Fibroblast of lung (primary cell): Measurements from ENCODE around the gene NCKAP5. TPM values are rescaled to one million over a fixed set of nuclear protein-coding genes. Genes with fewer than 3 reads are reported as not detected.

Experiments
- DNase-seq, 2 donors: peaks; one replicate each; pipeline versions ENCODE4 v3.0.0 to v3.0.0-alpha.2; 2010; ENCODE audit warnings: low read depth in 2 of 2
- H2AFZ ChIP-seq: 2 replicates; pipeline ENCODE4 v1.5.1; 2012; ENCODE audit warnings: low read length, control low read depth, inconsistent platforms
- H3K27ac ChIP-seq: 2 replicates; pipeline ENCODE4 v1.5.1; 2011; ENCODE audit warnings: low read length, control low read depth; ENCODE audit not compliant: insufficient read depth
- H3K27me3 ChIP-seq: 2 replicates; pipeline ENCODE4 v1.5.1; 2011; ENCODE audit warnings: mild to moderate bottlenecking, low read length; ENCODE audit not compliant: control insufficient read depth, insufficient read depth
- H3K36me3 ChIP-seq: 2 replicates; pipeline ENCODE4 v1.5.1; 2011; ENCODE audit warnings: low read length; ENCODE audit not compliant: control insufficient read depth, insufficient read depth
- H3K4me1 ChIP-seq: 2 replicates; pipeline ENCODE4 v1.5.1; 2011; ENCODE audit warnings: low read length; ENCODE audit not compliant: control insufficient read depth, insufficient read depth; ENCODE audit errors: extremely low read depth
- H3K4me2 ChIP-seq: 2 replicates; pipeline ENCODE4 v1.5.1; 2011; ENCODE audit warnings: low read length, control low read depth; ENCODE audit not compliant: insufficient read depth; ENCODE audit errors: extremely low read depth
- H3K4me3 ChIP-seq, 4 experiments: fragments of 200-600 bp in 1 of 4; sonication (generic) in 1 of 4; replicated peaks in 1 of 4; 2 replicates each; pipeline ENCODE4 v1.5.1; 2011 to 2016; ENCODE audit warnings: low read length in 4 of 4, low read depth in 3 of 4, mild to moderate bottlenecking in 3 of 4, control low read depth in 2 of 4, inconsistent platforms in 1 of 4, mixed read lengths in 1 of 4; ENCODE audit not compliant: insufficient read depth in 1 of 4; ENCODE audit errors: control extremely low read depth in 1 of 4
- H3K79me2 ChIP-seq: 2 replicates; pipeline ENCODE4 v1.5.1; 2012; ENCODE audit warnings: mild to moderate bottlenecking, low read length, inconsistent platforms; ENCODE audit not compliant: control insufficient read depth, insufficient read depth
- H3K9ac ChIP-seq: 2 replicates; pipeline ENCODE4 v1.5.1; 2011; ENCODE audit warnings: mild to moderate bottlenecking, low read length, control low read depth; ENCODE audit not compliant: insufficient read depth
- H3K9me3 ChIP-seq: 2 replicates; pipeline ENCODE4 v1.5.1; 2012; ENCODE audit warnings: low read depth, low read length; ENCODE audit not compliant: control insufficient read depth, insufficient read depth
- H4K20me1 ChIP-seq: 2 replicates; pipeline ENCODE4 v1.5.1; 2011; ENCODE audit warnings: low read length; ENCODE audit not compliant: control insufficient read depth, insufficient read depth; ENCODE audit errors: extremely low read depth
- EZH2 ChIP-seq: IDR thresholded peaks from 2 replicates; pipeline ENCODE4 v1.5.1; 2012; ENCODE audit warnings: low read length, control low read depth, mild to moderate bottlenecking; ENCODE audit errors: missing control alignments
- polyA plus RNA-seq, 2 donors: library from polyadenylated mRNA; depleted of rRNA in 1 of 2; stranded (reverse) in 1 of 2; unstranded in 1 of 2; fragments of >200 nt; gene quantifications; 2 replicates each; pipeline ENCODE4 v1.2.1, GENCODE V29; 2011 to 2012; ENCODE audit warnings: missing spikeins in 1 of 2
- total RNA-seq: library from RNA; depleted of rRNA; stranded (reverse); fragments of >200 nt; gene quantifications from 2 replicates; pipeline ENCODE4 v1.2.1, GENCODE V29; 2014
- TF ChIP-seq, protein P1 (sequence below), 2 donors: IDR thresholded peaks in 1 of 2; conservative IDR thresholded peaks in 1 of 2; 1 replicate in 1 of 2; 2 replicates in 1 of 2; pipeline ENCODE4 v1.5.1; 2011 to 2012; ENCODE audit warnings: low read length in 2 of 2, control low read depth in 1 of 2, inconsistent platforms in 1 of 2, low read depth in 1 of 2, mild to moderate bottlenecking in 1 of 2

Gene NCKAP5
- total and polyA plus RNA-seq, 2 donors (not counting 1 experiment from before 2014, with no cell fraction given), result 2.6 to 6.2 TPM

DNA sequence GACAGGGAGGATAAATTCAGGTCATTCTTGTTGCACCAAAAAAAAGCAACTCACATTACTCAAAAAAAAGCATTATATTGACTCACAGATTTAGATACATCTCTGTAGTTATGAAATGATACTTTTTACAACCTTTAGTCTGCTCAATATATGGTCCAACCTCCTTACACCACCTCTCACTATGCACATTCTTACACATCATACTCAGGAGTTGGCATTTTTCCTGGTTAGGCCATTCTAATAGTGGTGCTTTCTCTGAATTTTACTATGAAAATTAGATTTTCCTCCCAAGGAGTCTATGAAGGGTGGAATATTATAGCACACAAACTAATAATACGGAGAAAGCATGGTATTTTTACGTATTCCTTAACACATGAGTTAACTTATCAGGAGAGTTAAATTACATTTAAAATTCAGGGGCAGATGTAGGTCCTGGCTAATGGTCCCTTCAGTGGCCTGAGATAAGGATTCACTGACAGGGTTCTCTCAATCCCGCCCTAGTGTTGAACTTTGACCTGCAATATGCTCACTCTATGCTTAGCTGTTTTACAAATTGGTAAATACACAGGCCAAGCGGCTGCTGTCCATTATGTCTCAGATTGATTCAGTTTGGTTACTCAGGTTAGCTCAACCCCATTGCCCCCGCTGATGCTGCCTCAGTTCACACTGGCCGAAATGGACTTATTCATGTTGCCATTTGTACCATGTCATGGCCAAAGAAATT lies 153.6 kb downstream of the NCKAP5 start:
- Histone ChIP-seq H3K79me2 (no peaks in the 10 kb centered on the region), H3K4me3 (no peak overlapping the region), H3K9ac (no peak overlapping the region), H3K4me1 (no peaks in the 10 kb centered on the region), H3K27ac (no peak overlapping the region), H2AFZ (no peak overlapping the region), H3K4me2 (no peak overlapping the region), H3K9me3 (no peaks in the 10 kb centered on the region), H4K20me1 (no peaks in the 10 kb centered on the region), H3K36me3 (no peaks in the 10 kb centered on the region), H3K27me3 (no peaks in the 10 kb centered on the region)
- peak; percentile 54 to 64 for DNase-seq
- no peak for TF ChIP-seq EZH2
- TF ChIP-seq, protein P1, sequence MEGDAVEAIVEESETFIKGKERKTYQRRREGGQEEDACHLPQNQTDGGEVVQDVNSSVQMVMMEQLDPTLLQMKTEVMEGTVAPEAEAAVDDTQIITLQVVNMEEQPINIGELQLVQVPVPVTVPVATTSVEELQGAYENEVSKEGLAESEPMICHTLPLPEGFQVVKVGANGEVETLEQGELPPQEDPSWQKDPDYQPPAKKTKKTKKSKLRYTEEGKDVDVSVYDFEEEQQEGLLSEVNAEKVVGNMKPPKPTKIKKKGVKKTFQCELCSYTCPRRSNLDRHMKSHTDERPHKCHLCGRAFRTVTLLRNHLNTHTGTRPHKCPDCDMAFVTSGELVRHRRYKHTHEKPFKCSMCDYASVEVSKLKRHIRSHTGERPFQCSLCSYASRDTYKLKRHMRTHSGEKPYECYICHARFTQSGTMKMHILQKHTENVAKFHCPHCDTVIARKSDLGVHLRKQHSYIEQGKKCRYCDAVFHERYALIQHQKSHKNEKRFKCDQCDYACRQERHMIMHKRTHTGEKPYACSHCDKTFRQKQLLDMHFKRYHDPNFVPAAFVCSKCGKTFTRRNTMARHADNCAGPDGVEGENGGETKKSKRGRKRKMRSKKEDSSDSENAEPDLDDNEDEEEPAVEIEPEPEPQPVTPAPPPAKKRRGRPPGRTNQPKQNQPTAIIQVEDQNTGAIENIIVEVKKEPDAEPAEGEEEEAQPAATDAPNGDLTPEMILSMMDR (conservative IDR thresholded peaks at IDR 0.05 in 1 of 2, IDR thresholded peaks at IDR 0.05 in 1 of 2; ENCODE audit: low read depth in 1 of 2, low read length in 2 of 2), result no peak

DNA sequence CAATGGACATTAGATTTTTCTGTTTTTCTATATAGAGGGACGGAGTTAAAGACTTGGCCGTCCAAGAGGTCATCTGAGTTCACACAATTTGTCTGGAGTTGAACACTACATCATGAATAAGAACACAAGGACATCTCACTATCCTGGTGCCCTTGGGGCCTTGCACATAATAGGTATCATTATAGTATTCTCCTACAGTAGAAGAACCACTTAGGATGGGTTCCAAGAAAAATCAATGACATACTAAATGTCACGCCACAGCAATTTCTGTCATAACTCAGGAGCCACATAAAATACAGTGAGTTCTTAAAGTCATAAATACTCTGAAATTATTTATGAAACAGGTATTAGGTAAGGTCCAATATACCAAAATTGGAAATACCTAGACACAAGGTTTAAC lies 154.4 kb downstream of the NCKAP5 start:
- Histone ChIP-seq H3K4me1 (no peaks in the 10 kb centered on the region), H3K9ac (no peak overlapping the region), H3K79me2 (no peaks in the 10 kb centered on the region), H3K4me3 (no peak overlapping the region), H4K20me1 (no peaks in the 10 kb centered on the region), H3K9me3 (no peaks in the 10 kb centered on the region), H2AFZ (no peak overlapping the region), H3K27me3 (no peaks in the 10 kb centered on the region), H3K36me3 (no peaks in the 10 kb centered on the region), H3K27ac (no peak overlapping the region), H3K4me2 (no peak overlapping the region)
- no peak for DNase-seq
- TF ChIP-seq, protein P1 (conservative IDR thresholded peaks at IDR 0.05 in 1 of 2, IDR thresholded peaks at IDR 0.05 in 1 of 2; ENCODE audit: low read depth in 1 of 2, low read length in 2 of 2), result no peak
- TF ChIP-seq EZH2, result no peak

DNA sequence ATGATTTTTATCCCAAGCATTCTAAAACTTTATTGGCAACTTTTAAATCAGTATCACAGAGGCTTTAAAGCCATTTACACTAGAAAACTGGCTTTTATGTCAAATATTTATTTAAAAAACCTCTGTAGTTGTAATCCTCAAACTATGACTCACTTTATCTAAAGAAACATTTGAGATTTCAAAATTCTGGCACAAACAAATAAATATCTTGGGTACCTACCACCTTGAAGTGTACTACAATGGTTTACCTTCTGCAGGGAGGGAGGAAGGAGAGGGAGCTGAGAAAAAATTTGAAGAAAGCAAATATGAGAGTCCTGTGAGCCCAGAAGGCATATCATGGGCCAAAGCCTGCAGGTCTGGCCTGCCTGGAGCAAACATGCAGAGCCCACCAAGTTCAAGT lies 155.6 kb downstream of the NCKAP5 start:
- no peaks in the 10 kb centered on the region for H4K20me1 ChIP-seq
- no peaks in the 10 kb centered on the region for H3K36me3 ChIP-seq
- H3K9me3 ChIP-seq, result no peaks in the 10 kb centered on the region
- no peak for DNase-seq
- H3K9ac ChIP-seq, result no peak overlapping the region
- H3K4me2 ChIP-seq, result no peak overlapping the region
- H3K27ac ChIP-seq, result no peak overlapping the region
- no peaks in the 10 kb centered on the region for H3K4me1 ChIP-seq
- TF ChIP-seq EZH2, result no peak
- TF ChIP-seq, protein P1 (conservative IDR thresholded peaks at IDR 0.05 in 1 of 2, IDR thresholded peaks at IDR 0.05 in 1 of 2; ENCODE audit: low read depth in 1 of 2, low read length in 2 of 2), result no peak
- H2AFZ ChIP-seq, result no peak overlapping the region
- H3K27me3 ChIP-seq, result no peaks in the 10 kb centered on the region
- H3K79me2 ChIP-seq, result no peaks in the 10 kb centered on the region
- no peak overlapping the region for H3K4me3 ChIP-seq
